MM.1S (cell line): ENCODE results near the gene RTP5.

Source experiments
- EZH2 ChIP-seq: fragments of 300-600 bp; sonication (generic); optimal IDR thresholded peaks from 2 replicates; pipeline ENCODE3; 2017; ENCODE audit warnings: low read depth, mild to moderate bottlenecking, antibody characterized with exemption, low read length, mixed read lengths
- EZH2phosphoT487 ChIP-seq: fragments of 300-600 bp; sonication (generic); IDR thresholded peaks from 2 replicates; pipeline ENCODE4 v1.6.1; 2018; ENCODE audit warnings: antibody characterized with exemption, low read length
- TF ChIP-seq, protein P1 (sequence below): fragments of 300-600 bp; sonication (generic); IDR thresholded peaks from 2 replicates; pipeline ENCODE4 v1.5.1; 2016; ENCODE audit warnings: antibody characterized with exemption, low read length, mixed read lengths

DNA sequence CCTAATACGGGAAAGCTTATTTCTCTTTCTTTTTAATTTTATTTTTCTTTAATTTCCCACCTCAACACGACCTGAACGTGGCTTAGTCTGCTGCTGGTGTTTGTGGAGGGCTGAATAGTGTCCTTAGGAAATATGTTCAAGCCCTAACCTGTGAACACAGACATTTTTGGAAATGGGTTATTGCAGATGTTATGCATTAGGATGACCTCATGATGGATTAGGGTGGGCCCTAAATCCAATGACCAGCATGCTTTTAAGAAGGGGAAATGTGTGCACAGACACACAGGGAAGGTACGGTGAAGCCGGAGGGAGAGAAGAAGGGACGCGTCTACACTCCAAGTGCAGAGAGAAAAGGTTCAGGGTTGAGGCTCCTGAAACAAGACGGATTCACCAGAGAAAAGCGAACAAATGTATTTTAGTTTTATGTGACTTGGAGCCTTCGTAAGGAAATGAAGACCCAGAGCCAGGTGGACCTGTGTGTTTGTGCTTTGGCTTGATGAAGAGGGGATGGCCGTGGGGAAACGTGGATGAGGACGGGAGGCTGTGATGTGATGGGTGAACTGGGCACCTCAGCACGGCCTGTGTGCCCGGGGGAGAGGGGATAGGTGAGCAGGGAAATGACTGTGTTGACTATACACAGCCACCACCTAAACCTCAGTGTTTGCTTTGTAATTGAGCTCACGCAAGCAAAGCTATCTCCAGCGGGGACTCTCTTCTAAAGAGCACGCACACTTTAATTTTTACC, 37.5 kb downstream of the RTP5 start:
- TF ChIP-seq, protein P1, sequence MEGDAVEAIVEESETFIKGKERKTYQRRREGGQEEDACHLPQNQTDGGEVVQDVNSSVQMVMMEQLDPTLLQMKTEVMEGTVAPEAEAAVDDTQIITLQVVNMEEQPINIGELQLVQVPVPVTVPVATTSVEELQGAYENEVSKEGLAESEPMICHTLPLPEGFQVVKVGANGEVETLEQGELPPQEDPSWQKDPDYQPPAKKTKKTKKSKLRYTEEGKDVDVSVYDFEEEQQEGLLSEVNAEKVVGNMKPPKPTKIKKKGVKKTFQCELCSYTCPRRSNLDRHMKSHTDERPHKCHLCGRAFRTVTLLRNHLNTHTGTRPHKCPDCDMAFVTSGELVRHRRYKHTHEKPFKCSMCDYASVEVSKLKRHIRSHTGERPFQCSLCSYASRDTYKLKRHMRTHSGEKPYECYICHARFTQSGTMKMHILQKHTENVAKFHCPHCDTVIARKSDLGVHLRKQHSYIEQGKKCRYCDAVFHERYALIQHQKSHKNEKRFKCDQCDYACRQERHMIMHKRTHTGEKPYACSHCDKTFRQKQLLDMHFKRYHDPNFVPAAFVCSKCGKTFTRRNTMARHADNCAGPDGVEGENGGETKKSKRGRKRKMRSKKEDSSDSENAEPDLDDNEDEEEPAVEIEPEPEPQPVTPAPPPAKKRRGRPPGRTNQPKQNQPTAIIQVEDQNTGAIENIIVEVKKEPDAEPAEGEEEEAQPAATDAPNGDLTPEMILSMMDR: no peak
- TF ChIP-seq EZH2 (no peak), EZH2phosphoT487 (no peak)
